ENCODE data around the gene GEMIN7.
"Not testable (repeated sequence)": the region's sequence is repeated elsewhere in the genome, so short reads cannot be mapped to it uniquely, and the experiment has no call there.

GEMIN7 gene

GRCh38 chr19:45091031-45091923 lies 12.2 kb downstream of the GEMIN7 start:
- DNase-seq = peak; percentile 98 to 99

GRCh38 chr19:45092747-45093678 lies 14.0 kb downstream of the GEMIN7 start, which contains the start of gene PPP1R37:
PPP1R37 (plus strand) TSS chr19:45093179; CDS start chr19:45093326, 147 bp downstream.
- peak; percentile 96 to 97 for DNase-seq

GRCh38 chr19:45094137-45094536 lies 15.1 kb downstream of the GEMIN7 start:
- DNase-seq = no peak

GRCh38 chr19:45094707-45095106 lies 15.6 kb downstream of the GEMIN7 start:
- DNase-seq = no peak

- no peak for DNase-seq
Observed at GRCh38 chr19:45095496-45096413, 16.7 kb downstream of the GEMIN7 start.

GRCh38 chr19:45096700-45097099 lies 17.6 kb downstream of the GEMIN7 start:
- DNase-seq = no peak

GRCh38 chr19:45097450-45097775 lies 18.4 kb downstream of the GEMIN7 start:
- DNase-seq = no peak

GRCh38 chr19:45097776-45098520 lies 18.9 kb downstream of the GEMIN7 start:
- peak in 1 of 2 experiments; percentile 10 for DNase-seq

GRCh38 chr19:45098521-45099466 lies 19.7 kb downstream of the GEMIN7 start:
- DNase-seq = peak; percentile 57 to 79

- DNase-seq = peak in 1 of 2 experiments; percentile 67
Observed at GRCh38 chr19:45099467-45100191, 20.6 kb downstream of the GEMIN7 start.

GRCh38 chr19:45100201-45100600 lies 21.1 kb downstream of the GEMIN7 start:
- DNase-seq = peak in 1 of 2 experiments; percentile 54

GRCh38 chr19:45100846-45101252 lies 21.8 kb downstream of the GEMIN7 start:
- DNase-seq = no peak

- DNase-seq = no peak
Observed at GRCh38 chr19:45101806-45102205, 22.7 kb downstream of the GEMIN7 start.

- no peak for DNase-seq
Observed at GRCh38 chr19:45102481-45102880, 23.4 kb downstream of the GEMIN7 start.

GRCh38 chr19:45103156-45103507 lies 24.1 kb downstream of the GEMIN7 start:
- DNase-seq = peak; percentile 68 to 84

- DNase-seq = peak; percentile 73 to 91
Observed at GRCh38 chr19:45103508-45104319, 24.7 kb downstream of the GEMIN7 start.

- DNase-seq = peak in 1 of 2 experiments; percentile 11
Observed at GRCh38 chr19:45104658-45105349, 25.7 kb downstream of the GEMIN7 start.

GRCh38 chr19:45106363-45106762 lies 27.3 kb downstream of the GEMIN7 start:
- DNase-seq = not testable (repeated sequence)
